SK-N-SH treated with all-trans-retinoic acid at 6 μM for 48 hours (cell line): ENCODE measurements around the gene CHID1.

Source experiments
- ATAC-seq: fragments of 200-7000 bp; cut with Tn5 transposase; 3 replicates; pipeline ENCODE4 v1.9.1; 2020; ENCODE audit warnings: mild to moderate bottlenecking, moderate library complexity
- ARNTL ChIP-seq: fragments of 450-650 bp; formaldehyde crosslinking; IDR thresholded peaks from 2 replicates; pipeline ENCODE4 v1.5.0; 2020; ENCODE audit warnings: low read depth, mild to moderate bottlenecking, moderate library complexity, borderline replicate concordance
- BACH2 ChIP-seq: fragments of 250-450 bp; sonication (Bioruptor Pico); IDR thresholded peaks from 2 replicates; pipeline ENCODE4 v1.9.0; 2021; ENCODE audit warnings: mild to moderate bottlenecking, borderline replicate concordance
- CSDC2 ChIP-seq: fragments of 250-450 bp; sonication (Bioruptor Pico); IDR thresholded peaks from 2 replicates; pipeline ENCODE4 v1.5.0; 2020; ENCODE audit warnings: mild to moderate bottlenecking, moderate library complexity
- ESRRG ChIP-seq: fragments of 250-450 bp; sonication (Bioruptor Pico); IDR thresholded peaks from 2 replicates; pipeline ENCODE4 v1.6.1; 2021; ENCODE audit warnings: mild to moderate bottlenecking
- GLIS3 ChIP-seq: fragments of 250-450 bp; sonication (Bioruptor Pico); IDR thresholded peaks from 2 replicates; pipeline ENCODE4 v1.5.0; 2020; ENCODE audit warnings: mild to moderate bottlenecking, moderate library complexity
- ISL1 ChIP-seq: fragments of 250-450 bp; sonication (Bioruptor Pico); IDR thresholded peaks from 2 replicates; pipeline ENCODE4 v2.1.2; 2022; ENCODE audit warnings: mild to moderate bottlenecking, moderate library complexity
- OSR1 ChIP-seq: fragments of 250-450 bp; sonication (Bioruptor Pico); IDR thresholded peaks from 2 replicates; pipeline ENCODE4 v1.8.0; 2022; ENCODE audit warnings: moderate library complexity, mild to moderate bottlenecking, inconsistent platforms
- PPARA ChIP-seq: fragments of 250-450 bp; sonication (Bioruptor Pico); IDR thresholded peaks from 2 replicates; pipeline ENCODE4 v1.5.0; 2020; ENCODE audit warnings: mild to moderate bottlenecking, borderline replicate concordance
- RARB ChIP-seq: fragments of 250-450 bp; sonication (Bioruptor Pico); IDR thresholded peaks from 2 replicates; pipeline ENCODE4 v1.8.0; 2021; ENCODE audit warnings: mild to moderate bottlenecking, moderate library complexity
- SNAI2 ChIP-seq: fragments of 250-450 bp; sonication (Bioruptor Pico); IDR thresholded peaks from 2 replicates; pipeline ENCODE4 v1.5.0; 2020; ENCODE audit warnings: mild to moderate bottlenecking, moderate library complexity
- TCF4 ChIP-seq: fragments of 250-450 bp; sonication (Bioruptor Pico); IDR thresholded peaks from 2 replicates; pipeline ENCODE4 v1.8.0; 2021; ENCODE audit warnings: mild to moderate bottlenecking, moderate library complexity, borderline replicate concordance
- TOX ChIP-seq: fragments of 250-450 bp; sonication (Bioruptor Pico); IDR thresholded peaks from 2 replicates; pipeline ENCODE4 v1.8.0; 2021; ENCODE audit warnings: mild to moderate bottlenecking, moderate library complexity, borderline replicate concordance
- ZC3H10 ChIP-seq: fragments of 250-450 bp; sonication (Bioruptor Pico); IDR thresholded peaks from 2 replicates; pipeline ENCODE4 v1.5.1; 2021; ENCODE audit warnings: mild to moderate bottlenecking, moderate library complexity
- ZFP3 ChIP-seq: fragments of 250-450 bp; sonication (Bioruptor Pico); IDR thresholded peaks from 2 replicates; pipeline ENCODE4 v1.5.0; 2020; ENCODE audit warnings: mild to moderate bottlenecking, moderate library complexity
- ZFP30 ChIP-seq: fragments of 450-650 bp; formaldehyde crosslinking; IDR thresholded peaks from 2 replicates; pipeline ENCODE4 v1.5.0; 2022; ENCODE audit warnings: mild to moderate bottlenecking, moderate library complexity
- ZNF565 ChIP-seq: fragments of 450-650 bp; formaldehyde crosslinking; conservative IDR thresholded peaks from 2 replicates; pipeline ENCODE4 v1.5.0; 2020; ENCODE audit warnings: low read depth, mild to moderate bottlenecking, moderate library complexity
- ZNF70 ChIP-seq: fragments of 450-650 bp; formaldehyde crosslinking; IDR thresholded peaks from 2 replicates; pipeline ENCODE4 v1.5.0; 2020; ENCODE audit warnings: mild to moderate bottlenecking, moderate library complexity
- ZNF8 ChIP-seq: fragments of 450-650 bp; formaldehyde crosslinking; IDR thresholded peaks from 2 replicates; pipeline ENCODE4 v1.5.0; 2020; ENCODE audit warnings: mild to moderate bottlenecking, moderate library complexity
- TF ChIP-seq, protein P1 (sequence below): fragments of 250-450 bp; sonication (Bioruptor Pico); IDR thresholded peaks from 2 replicates; pipeline ENCODE4 v1.8.0; 2020; ENCODE audit warnings: mild to moderate bottlenecking, moderate library complexity, borderline replicate concordance
- TF ChIP-seq, protein P2 (sequence below): fragments of 250-450 bp; sonication (Bioruptor Pico); IDR thresholded peaks from 2 replicates; pipeline ENCODE4 v1.5.1; 2021; ENCODE audit warnings: mild to moderate bottlenecking, moderate library complexity

Gene CHID1

DNA sequence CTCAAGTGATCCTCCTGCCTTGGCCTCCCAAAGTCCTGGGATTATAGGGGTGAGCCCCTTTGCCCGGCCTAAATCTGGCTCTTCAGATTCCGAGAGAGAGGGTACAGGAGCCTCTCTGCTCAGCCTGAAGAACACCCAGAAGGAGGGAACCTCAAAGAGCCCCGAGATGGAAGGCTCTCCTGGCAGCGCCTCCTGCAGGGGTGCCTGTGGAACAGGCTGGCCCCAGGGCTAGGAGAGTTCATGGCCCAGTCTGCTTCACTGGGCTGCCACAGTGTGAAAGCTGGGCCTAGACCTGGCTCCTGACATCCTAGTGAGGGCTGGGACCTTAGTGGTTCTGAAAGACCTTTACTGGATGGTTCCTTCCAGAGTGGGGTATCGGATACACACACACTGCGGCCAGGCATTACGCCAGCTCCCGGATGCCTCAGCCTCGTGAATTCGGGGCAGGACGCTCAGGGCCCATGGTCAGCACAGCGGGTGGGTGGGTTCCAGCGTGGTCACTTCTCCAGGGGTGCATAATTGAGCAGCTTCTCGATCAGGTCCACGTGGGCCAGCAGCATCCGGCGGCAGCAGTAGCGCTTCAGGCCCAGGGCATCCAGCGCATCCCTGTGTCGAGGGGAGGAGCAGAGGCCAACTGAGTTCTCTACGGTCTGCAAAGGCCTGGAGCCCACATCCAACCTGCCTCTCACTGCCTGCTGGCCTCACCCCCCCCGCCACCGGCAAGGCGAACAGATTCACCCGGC lies 70.6 kb downstream of the CHID1 start (continued):
- TF ChIP-seq, protein P1, sequence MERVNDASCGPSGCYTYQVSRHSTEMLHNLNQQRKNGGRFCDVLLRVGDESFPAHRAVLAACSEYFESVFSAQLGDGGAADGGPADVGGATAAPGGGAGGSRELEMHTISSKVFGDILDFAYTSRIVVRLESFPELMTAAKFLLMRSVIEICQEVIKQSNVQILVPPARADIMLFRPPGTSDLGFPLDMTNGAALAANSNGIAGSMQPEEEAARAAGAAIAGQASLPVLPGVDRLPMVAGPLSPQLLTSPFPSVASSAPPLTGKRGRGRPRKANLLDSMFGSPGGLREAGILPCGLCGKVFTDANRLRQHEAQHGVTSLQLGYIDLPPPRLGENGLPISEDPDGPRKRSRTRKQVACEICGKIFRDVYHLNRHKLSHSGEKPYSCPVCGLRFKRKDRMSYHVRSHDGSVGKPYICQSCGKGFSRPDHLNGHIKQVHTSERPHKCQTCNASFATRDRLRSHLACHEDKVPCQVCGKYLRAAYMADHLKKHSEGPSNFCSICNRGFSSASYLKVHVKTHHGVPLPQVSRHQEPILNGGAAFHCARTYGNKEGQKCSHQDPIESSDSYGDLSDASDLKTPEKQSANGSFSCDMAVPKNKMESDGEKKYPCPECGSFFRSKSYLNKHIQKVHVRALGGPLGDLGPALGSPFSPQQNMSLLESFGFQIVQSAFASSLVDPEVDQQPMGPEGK = no peak
- TF ChIP-seq RARB (CRISPR knock-in tag) = no peak
- TF ChIP-seq PPARA (CRISPR knock-in tag) = no peak
- no peak for TF ChIP-seq CSDC2
- no peak for TF ChIP-seq BACH2
- no peak for TF ChIP-seq ZFP30 (CRISPR knock-in tag)

DNA sequence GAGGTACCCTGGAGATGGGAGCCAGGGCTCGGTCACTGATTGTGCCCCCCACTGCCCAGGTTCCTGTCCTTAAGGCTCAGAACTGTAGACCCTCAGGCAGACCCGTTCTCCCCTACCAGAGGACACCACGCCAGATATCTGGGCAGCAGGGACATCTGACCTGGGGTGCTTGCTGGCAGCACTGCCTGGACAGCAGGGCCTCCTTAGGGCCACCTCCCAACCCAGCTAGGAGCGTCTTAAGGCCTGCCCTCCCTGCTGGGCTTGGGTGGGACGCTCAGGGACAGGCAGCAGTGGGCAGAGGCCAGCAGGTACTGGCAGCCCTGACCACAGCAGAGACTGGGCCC lies 71.4 kb downstream of the CHID1 start:
- ATAC-seq = no peak
- no peak for TF ChIP-seq ZFP3 (CRISPR knock-in tag)
- no peak for TF ChIP-seq ZNF70 (CRISPR knock-in tag)

DNA sequence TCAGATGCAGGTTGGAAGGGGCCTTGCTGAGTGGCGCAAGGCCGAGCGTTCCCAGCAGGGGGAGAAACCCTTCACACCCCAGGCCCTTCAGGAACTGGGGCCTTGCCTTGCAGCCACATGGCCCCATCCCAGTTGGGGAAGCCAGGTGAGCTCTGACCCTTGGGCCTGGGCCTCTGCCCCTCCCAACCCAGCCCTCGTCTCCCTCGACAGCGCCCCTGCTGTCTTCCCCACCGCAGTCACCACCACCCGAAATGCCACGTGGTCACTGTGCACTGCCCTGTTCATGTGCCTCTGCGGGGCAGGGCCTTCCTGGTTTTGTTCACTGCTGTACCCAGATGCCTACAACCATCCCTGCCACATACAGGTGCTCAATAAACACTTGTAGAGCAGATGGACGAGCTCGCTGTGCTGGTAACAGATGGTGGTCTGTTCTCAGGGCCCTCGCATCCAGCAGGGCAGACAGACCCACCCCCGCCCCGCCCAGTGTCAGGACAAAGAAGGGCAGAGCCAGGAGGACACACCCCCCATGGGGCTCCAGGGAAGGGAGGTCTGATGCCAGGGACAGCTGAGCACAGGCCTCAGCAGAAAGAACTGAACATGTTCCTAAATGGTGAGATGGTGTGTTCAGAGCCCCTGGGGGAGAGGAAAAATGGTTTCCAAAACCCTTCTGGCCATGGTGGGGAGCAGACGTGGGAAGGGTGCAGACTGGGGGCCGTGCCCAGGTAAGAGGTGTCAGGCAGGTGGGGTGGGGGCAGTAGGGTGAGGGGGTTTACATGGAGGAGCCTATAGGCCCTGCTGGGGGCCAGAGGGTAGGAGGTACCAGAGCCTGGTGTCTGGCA lies 72.0 kb downstream of the CHID1 start:
- 0 out of 3 replicates have a peak, but pooled peaks have one; percentile 4 for ATAC-seq

DNA sequence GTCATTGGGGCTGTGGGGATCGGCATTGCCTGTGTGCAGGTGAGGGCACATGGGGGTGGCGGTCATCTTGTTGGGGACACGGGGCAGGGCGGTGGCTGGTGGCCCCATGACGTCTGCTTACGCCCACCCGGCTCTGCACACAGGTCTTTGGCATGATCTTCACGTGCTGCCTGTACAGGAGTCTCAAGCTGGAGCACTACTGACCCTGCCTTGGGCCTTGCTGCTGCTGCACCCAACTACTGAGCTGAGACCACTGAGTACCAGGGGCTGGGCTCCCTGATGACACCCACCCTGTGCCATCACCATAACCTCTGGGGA lies 72.7 kb downstream of the CHID1 start:
- no peak for ATAC-seq
- TF ChIP-seq TCF4 (CRISPR knock-in tag) = no peak
- no peak for TF ChIP-seq OSR1
- no peak for TF ChIP-seq ZC3H10 (CRISPR knock-in tag)
- no peak for TF ChIP-seq PPARA (CRISPR knock-in tag)
- no peak for TF ChIP-seq ARNTL
- no peak for TF ChIP-seq TOX (CRISPR knock-in tag)
- no peak for TF ChIP-seq ISL1
- TF ChIP-seq ESRRG (CRISPR knock-in tag) = no peak
- TF ChIP-seq ZFP30 (CRISPR knock-in tag) = no peak
- TF ChIP-seq, protein P1 = no peak
- TF ChIP-seq CSDC2 = no peak
- TF ChIP-seq BACH2 = no peak
- no peak for TF ChIP-seq ZNF565 (CRISPR knock-in tag)
- no peak for TF ChIP-seq GLIS3 (CRISPR knock-in tag)
- no peak for TF ChIP-seq RARB (CRISPR knock-in tag)
- TF ChIP-seq SNAI2 (CRISPR knock-in tag) = no peak
- no peak for TF ChIP-seq ZNF8 (CRISPR knock-in tag)
- TF ChIP-seq, protein P2, sequence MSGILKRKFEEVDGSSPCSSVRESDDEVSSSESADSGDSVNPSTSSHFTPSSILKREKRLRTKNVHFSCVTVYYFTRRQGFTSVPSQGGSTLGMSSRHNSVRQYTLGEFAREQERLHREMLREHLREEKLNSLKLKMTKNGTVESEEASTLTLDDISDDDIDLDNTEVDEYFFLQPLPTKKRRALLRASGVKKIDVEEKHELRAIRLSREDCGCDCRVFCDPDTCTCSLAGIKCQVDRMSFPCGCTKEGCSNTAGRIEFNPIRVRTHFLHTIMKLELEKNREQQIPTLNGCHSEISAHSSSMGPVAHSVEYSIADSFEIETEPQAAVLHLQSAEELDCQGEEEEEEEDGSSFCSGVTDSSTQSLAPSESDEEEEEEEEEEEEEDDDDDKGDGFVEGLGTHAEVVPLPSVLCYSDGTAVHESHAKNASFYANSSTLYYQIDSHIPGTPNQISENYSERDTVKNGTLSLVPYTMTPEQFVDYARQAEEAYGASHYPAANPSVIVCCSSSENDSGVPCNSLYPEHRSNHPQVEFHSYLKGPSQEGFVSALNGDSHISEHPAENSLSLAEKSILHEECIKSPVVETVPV (CRISPR knock-in tag) = no peak

More for the DNA sequence above, 72.0 kb downstream of the CHID1 start:
- no peak for TF ChIP-seq ZNF565 (CRISPR knock-in tag)
- TF ChIP-seq, protein P1 = no peak
- no peak for TF ChIP-seq ZC3H10 (CRISPR knock-in tag)
- TF ChIP-seq PPARA (CRISPR knock-in tag) = no peak
- no peak for TF ChIP-seq SNAI2 (CRISPR knock-in tag)
- no peak for TF ChIP-seq OSR1
- no peak for TF ChIP-seq TCF4 (CRISPR knock-in tag)
- no peak for TF ChIP-seq CSDC2
- TF ChIP-seq ZFP3 (CRISPR knock-in tag) = no peak
- no peak for TF ChIP-seq ZFP30 (CRISPR knock-in tag)
- no peak for TF ChIP-seq ESRRG (CRISPR knock-in tag)
- TF ChIP-seq, protein P2 (CRISPR knock-in tag) = no peak
